Neural cell (in vitro differentiated cells): ENCODE results near the gene FRRS1L. TPM values are rescaled to one million over a fixed set of nuclear protein-coding genes. Genes with fewer than 3 reads are reported as not detected.

Experiments
- H2AFZ ChIP-seq: fragments of 200-600, 300-800 bp; sonication (generic), shearing (Covaris generic); 2 replicates; pipeline ENCODE4 v1.6.0; 2014; ENCODE audit warnings: low read depth, mild to moderate bottlenecking, antibody characterized with exemption, low read length, moderate library complexity
- H3F3A ChIP-seq: fragments of 200-600 bp; shearing (Covaris generic); 2 replicates; pipeline ENCODE4 v1.6.1; 2016; ENCODE audit warnings: mild to moderate bottlenecking, moderate library complexity, mixed read lengths, antibody characterized with exemption, low read length; ENCODE audit not compliant: insufficient read depth, poor library complexity, severe bottlenecking
- H3K27ac ChIP-seq: fragments of 200-600, 300-800 bp; sonication (generic), shearing (Covaris generic); 2 replicates; pipeline ENCODE4 v1.5.1; 2014; ENCODE audit warnings: mild to moderate bottlenecking, low read length, moderate library complexity
- H3K27me3 ChIP-seq: fragments of 300-800, 200-600 bp; sonication (generic), shearing (Covaris generic); 2 replicates; pipeline ENCODE4 v1.6.0; 2014; ENCODE audit warnings: mild to moderate bottlenecking, low read depth, low read length, moderate library complexity; ENCODE audit not compliant: insufficient read depth
- H3K36me3 ChIP-seq: fragments of 300-800, 200-600 bp; sonication (generic), shearing (Covaris generic); 2 replicates; pipeline ENCODE4 v1.5.1; 2014; ENCODE audit warnings: mild to moderate bottlenecking, antibody characterized with exemption, low read length, moderate library complexity; ENCODE audit not compliant: insufficient read depth
- H3K4me2 ChIP-seq: fragments of 300-800, 200-600 bp; sonication (generic), shearing (Covaris generic); 2 replicates; pipeline ENCODE4 v1.6.0; 2014; ENCODE audit warnings: mild to moderate bottlenecking, low read length
- H3K4me3 ChIP-seq: fragments of 300-800, 200-600 bp; sonication (generic), shearing (Covaris generic); 2 replicates; pipeline ENCODE4 v1.5.1; 2014; ENCODE audit warnings: mild to moderate bottlenecking, low read length, moderate library complexity
- H3K79me2 ChIP-seq: fragments of 200-600 bp; shearing (Covaris generic); replicated peaks from 2 replicates; pipeline ENCODE4 v1.6.0; 2014; ENCODE audit warnings: mild to moderate bottlenecking, low read length, moderate library complexity; ENCODE audit not compliant: insufficient read depth
- H3K9ac ChIP-seq: fragments of 300-800, 200-600 bp; sonication (generic), shearing (Covaris generic); 2 replicates; pipeline ENCODE4 v1.6.1; 2016; ENCODE audit warnings: mild to moderate bottlenecking, low read length, mixed read lengths
- H3K9me2 ChIP-seq: fragments of 200-600 bp; shearing (Covaris generic); 2 replicates; pipeline ENCODE4 v1.6.1; 2016; ENCODE audit warnings: mild to moderate bottlenecking, low read length, mixed read lengths; ENCODE audit not compliant: insufficient read depth
- H3K9me3 ChIP-seq: fragments of 200-600, 300-800 bp; sonication (generic), shearing (Covaris generic); 2 replicates; pipeline ENCODE4 v1.6.1; 2016; ENCODE audit warnings: mild to moderate bottlenecking, mixed run types, low read length, moderate library complexity, mixed read lengths
- H4K20me1 ChIP-seq: fragments of 200-600 bp; shearing (Covaris generic); 2 replicates; pipeline ENCODE4 v1.6.1; 2016; ENCODE audit warnings: mild to moderate bottlenecking, mixed run types; ENCODE audit not compliant: insufficient read depth
- EP300 ChIP-seq: fragments of 450-650 bp; conservative IDR thresholded peaks from 2 replicates; pipeline ENCODE4 v1.6.1; 2014; ENCODE audit warnings: antibody characterized with exemption, mild to moderate bottlenecking, moderate library complexity; ENCODE audit not compliant: poor library complexity, severe bottlenecking
- EZH2 ChIP-seq: fragments of 200-600, 300-800 bp; shearing (Covaris generic), sonication (generic); IDR thresholded peaks from 2 replicates; pipeline ENCODE4 v1.6.1; 2014; ENCODE audit warnings: antibody characterized with exemption, low read length, borderline replicate concordance, mild to moderate bottlenecking; ENCODE audit not compliant: insufficient read depth, poor library complexity, severe bottlenecking
- MXI1 ChIP-seq: fragments of 450-650 bp; conservative IDR thresholded peaks from 2 replicates; pipeline ENCODE4 v1.6.1; 2014; ENCODE audit warnings: antibody characterized with exemption, mild to moderate bottlenecking; ENCODE audit not compliant: poor library complexity, severe bottlenecking
- POLR2AphosphoS5 ChIP-seq: IDR thresholded peaks from 2 replicates; pipeline ENCODE4 v1.6.1; 2012
- RAD21 ChIP-seq: fragments of 450-650 bp; conservative IDR thresholded peaks from 2 replicates; pipeline ENCODE4 v1.6.1; 2014; ENCODE audit warnings: antibody characterized with exemption, mild to moderate bottlenecking, moderate library complexity
- SMC3 ChIP-seq: fragments of 450-650 bp; conservative IDR thresholded peaks from 2 replicates; pipeline ENCODE4 v1.6.1; 2014; ENCODE audit warnings: antibody characterized with exemption, mild to moderate bottlenecking, moderate library complexity; ENCODE audit not compliant: poor library complexity
- TAF1 ChIP-seq: IDR thresholded peaks from 2 replicates; pipeline ENCODE4 v1.6.1; 2012; ENCODE audit warnings: low read depth
- polyA plus RNA-seq: library from polyadenylated mRNA; depleted of rRNA; stranded (reverse); fragments of >200 nt; gene quantifications from 2 replicates; pipeline ENCODE4 v1.2.3, GENCODE V29; 2014
- TF ChIP-seq, protein P1 (sequence below): IDR thresholded peaks from 2 replicates; pipeline ENCODE4 v1.6.1; 2012; ENCODE audit warnings: borderline replicate concordance
- TF ChIP-seq, protein P2 (sequence below): fragments of 450-650 bp; IDR thresholded peaks from 2 replicates; pipeline ENCODE4 v1.5.1; 2014; ENCODE audit warnings: antibody characterized with exemption, mild to moderate bottlenecking, moderate library complexity; ENCODE audit not compliant: poor library complexity, severe bottlenecking

The FRRS1L gene
- polyA plus RNA-seq, 1 donor from 2014 or later, result 20.4 TPM

DNA sequence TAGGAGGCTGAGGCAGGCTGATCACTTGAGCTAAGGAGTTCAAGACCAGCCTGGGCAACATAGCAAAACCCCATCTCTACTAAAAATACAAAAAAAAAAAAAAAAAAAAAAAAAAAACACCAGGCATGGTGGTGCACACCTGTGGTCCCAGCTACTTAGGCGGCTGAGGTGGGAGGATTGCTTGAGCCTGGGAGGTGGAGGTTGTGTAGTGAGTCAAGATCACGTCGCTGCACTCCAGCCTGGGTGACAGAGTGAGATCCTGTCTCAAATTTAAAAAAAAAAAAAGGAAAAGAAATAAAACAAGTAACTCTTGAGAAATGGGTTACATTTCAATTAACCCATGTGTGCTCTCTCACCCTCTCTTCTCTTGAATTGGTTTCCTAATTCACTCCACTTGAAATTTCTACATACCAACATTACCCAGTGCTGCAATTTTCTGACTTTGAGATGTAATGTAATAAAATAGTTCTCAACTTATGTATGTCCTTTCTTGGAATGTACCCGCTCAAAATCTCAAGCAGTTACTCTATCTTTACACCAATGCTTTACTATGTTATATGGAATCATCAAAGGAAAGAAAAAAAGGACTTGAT is 83.1 kb downstream of the FRRS1L start:
- Histone ChIP-seq H3K36me3 (peaks cover 9% of the 10 kb centered on the region), H3K79me2 (no peaks in the 10 kb centered on the region), H3K9me2 (no peaks in the 10 kb centered on the region), H3K4me3 (no peak overlapping the region), H4K20me1 (no peaks in the 10 kb centered on the region), H3F3A (no peaks in the 10 kb centered on the region), H3K9me3 (no peaks in the 10 kb centered on the region), H2AFZ (no peak overlapping the region), H3K27ac (no peak overlapping the region), H3K4me2 (no peak overlapping the region), H3K27me3 (no peaks in the 10 kb centered on the region), H3K9ac (no peak overlapping the region)
- no peak for TF ChIP-seq POLR2AphosphoS5
- TF ChIP-seq, protein P1, sequence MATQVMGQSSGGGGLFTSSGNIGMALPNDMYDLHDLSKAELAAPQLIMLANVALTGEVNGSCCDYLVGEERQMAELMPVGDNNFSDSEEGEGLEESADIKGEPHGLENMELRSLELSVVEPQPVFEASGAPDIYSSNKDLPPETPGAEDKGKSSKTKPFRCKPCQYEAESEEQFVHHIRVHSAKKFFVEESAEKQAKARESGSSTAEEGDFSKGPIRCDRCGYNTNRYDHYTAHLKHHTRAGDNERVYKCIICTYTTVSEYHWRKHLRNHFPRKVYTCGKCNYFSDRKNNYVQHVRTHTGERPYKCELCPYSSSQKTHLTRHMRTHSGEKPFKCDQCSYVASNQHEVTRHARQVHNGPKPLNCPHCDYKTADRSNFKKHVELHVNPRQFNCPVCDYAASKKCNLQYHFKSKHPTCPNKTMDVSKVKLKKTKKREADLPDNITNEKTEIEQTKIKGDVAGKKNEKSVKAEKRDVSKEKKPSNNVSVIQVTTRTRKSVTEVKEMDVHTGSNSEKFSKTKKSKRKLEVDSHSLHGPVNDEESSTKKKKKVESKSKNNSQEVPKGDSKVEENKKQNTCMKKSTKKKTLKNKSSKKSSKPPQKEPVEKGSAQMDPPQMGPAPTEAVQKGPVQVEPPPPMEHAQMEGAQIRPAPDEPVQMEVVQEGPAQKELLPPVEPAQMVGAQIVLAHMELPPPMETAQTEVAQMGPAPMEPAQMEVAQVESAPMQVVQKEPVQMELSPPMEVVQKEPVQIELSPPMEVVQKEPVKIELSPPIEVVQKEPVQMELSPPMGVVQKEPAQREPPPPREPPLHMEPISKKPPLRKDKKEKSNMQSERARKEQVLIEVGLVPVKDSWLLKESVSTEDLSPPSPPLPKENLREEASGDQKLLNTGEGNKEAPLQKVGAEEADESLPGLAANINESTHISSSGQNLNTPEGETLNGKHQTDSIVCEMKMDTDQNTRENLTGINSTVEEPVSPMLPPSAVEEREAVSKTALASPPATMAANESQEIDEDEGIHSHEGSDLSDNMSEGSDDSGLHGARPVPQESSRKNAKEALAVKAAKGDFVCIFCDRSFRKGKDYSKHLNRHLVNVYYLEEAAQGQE, result no peak
- no peak for TF ChIP-seq MXI1
- no peak for TF ChIP-seq SMC3
- TF ChIP-seq TAF1, result no peak
- TF ChIP-seq RAD21, result no peak
- TF ChIP-seq EZH2, result no peak
- no peak for TF ChIP-seq EP300
- TF ChIP-seq, protein P2, sequence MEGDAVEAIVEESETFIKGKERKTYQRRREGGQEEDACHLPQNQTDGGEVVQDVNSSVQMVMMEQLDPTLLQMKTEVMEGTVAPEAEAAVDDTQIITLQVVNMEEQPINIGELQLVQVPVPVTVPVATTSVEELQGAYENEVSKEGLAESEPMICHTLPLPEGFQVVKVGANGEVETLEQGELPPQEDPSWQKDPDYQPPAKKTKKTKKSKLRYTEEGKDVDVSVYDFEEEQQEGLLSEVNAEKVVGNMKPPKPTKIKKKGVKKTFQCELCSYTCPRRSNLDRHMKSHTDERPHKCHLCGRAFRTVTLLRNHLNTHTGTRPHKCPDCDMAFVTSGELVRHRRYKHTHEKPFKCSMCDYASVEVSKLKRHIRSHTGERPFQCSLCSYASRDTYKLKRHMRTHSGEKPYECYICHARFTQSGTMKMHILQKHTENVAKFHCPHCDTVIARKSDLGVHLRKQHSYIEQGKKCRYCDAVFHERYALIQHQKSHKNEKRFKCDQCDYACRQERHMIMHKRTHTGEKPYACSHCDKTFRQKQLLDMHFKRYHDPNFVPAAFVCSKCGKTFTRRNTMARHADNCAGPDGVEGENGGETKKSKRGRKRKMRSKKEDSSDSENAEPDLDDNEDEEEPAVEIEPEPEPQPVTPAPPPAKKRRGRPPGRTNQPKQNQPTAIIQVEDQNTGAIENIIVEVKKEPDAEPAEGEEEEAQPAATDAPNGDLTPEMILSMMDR, result no peak

DNA sequence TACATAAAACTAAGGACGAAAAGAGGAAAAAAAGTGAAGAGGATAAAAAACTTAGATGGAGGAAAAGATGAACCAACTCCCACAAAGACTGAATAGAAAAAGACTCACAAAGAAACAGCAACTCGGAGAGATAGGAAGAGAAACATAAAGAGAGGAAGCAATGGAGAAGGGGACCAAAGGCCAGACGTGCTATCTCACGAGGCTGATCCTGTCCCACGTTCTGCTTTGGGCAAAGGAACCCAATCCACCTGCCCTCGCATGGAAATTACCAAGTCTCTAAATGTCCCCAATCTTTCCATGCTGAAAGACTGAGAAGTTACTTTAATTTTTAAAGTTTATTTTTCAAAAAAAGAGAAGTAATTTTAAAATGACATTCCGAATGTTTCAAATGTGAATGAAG is 83.9 kb downstream of the FRRS1L start:
- Histone ChIP-seq H3F3A (no peaks in the 10 kb centered on the region), H3K4me3 (no peak overlapping the region), H3K27me3 (no peaks in the 10 kb centered on the region), H3K9me3 (no peaks in the 10 kb centered on the region), H2AFZ (no peak overlapping the region), H3K4me2 (no peak overlapping the region), H4K20me1 (no peaks in the 10 kb centered on the region), H3K79me2 (no peaks in the 10 kb centered on the region), H3K9me2 (no peaks in the 10 kb centered on the region), H3K9ac (no peak overlapping the region), H3K36me3 (peaks cover 14% of the 10 kb centered on the region), H3K27ac (no peak overlapping the region)
- no peak for TF ChIP-seq MXI1
- TF ChIP-seq, protein P1, result no peak
- TF ChIP-seq EP300, result no peak
- TF ChIP-seq TAF1, result no peak
- TF ChIP-seq SMC3, result no peak
- no peak for TF ChIP-seq RAD21
- TF ChIP-seq, protein P2, result no peak
- TF ChIP-seq EZH2, result no peak
- TF ChIP-seq POLR2AphosphoS5, result no peak
